Neural crest cell (in vitro differentiated cells): ENCODE data around the gene CYTIP. TPM values are rescaled to one million over a fixed set of nuclear protein-coding genes. Genes with fewer than 3 reads are reported as not detected.

Experiments
- DNase-seq: peaks from one replicate; pipeline ENCODE4 v3.0.0; 2021; ENCODE audit warnings: low read depth, mixed read lengths, low spot score
- H3K27ac Mint-ChIP-seq: one replicate; pipeline ENCODE4 v1.8.0; 2021; ENCODE audit warnings: mild to moderate bottlenecking, mixed read lengths; ENCODE audit not compliant: unreplicated experiment
- H3K27me3 Mint-ChIP-seq: 2 replicates; pipeline ENCODE4 v1.8.0; 2021; ENCODE audit warnings: low read depth, mild to moderate bottlenecking, mixed read lengths
- H3K36me3 Mint-ChIP-seq: 2 replicates; pipeline ENCODE4 v1.8.0; 2021; ENCODE audit warnings: low read depth, mild to moderate bottlenecking, mixed read lengths
- H3K4me1 Mint-ChIP-seq: 2 replicates; pipeline ENCODE4 v1.8.0; 2021; ENCODE audit warnings: mixed read lengths
- H3K4me3 Mint-ChIP-seq: one replicate; pipeline ENCODE4 v1.8.0; 2021; ENCODE audit warnings: mild to moderate bottlenecking, mixed read lengths
- H3K9me3 Mint-ChIP-seq: 2 replicates; pipeline ENCODE4 v1.8.0; 2021; ENCODE audit warnings: mixed read lengths
- CTCF ChIP-seq: fragments of 200-600 bp; sonication (generic); conservative IDR thresholded peaks from 2 replicates; pipeline ENCODE4 v1.5.0; 2021; ENCODE audit warnings: antibody characterized with exemption, mild to moderate bottlenecking
- total RNA-seq: library from RNA; stranded (reverse); gene quantifications from 2 replicates; pipeline ENCODE4 v1.2.1, GENCODE V29; 2021

The CYTIP gene
- total RNA-seq, 1 donor from 2014 or later, result 0.35 TPM

GRCh38 chr2:157367704-157368103 lies 76.2 kb downstream of the CYTIP start:
- no peak for DNase-seq
- no peak overlapping the region for H3K4me3 Mint-ChIP-seq
- no peaks in the 10 kb centered on the region for H3K36me3 Mint-ChIP-seq
- H3K27ac Mint-ChIP-seq, result no peak overlapping the region
- H3K9me3 Mint-ChIP-seq, result peaks cover 3% of the 10 kb centered on the region
- H3K4me1 Mint-ChIP-seq, result peaks cover 10% of the 10 kb centered on the region
- no peaks in the 10 kb centered on the region for H3K27me3 Mint-ChIP-seq
- TF ChIP-seq CTCF, result no peak

Other genes starting within 250 kb of the CYTIP start
- gene GALNT5, start 186.4 kb downstream of the CYTIP start, total RNA-seq, result 0.12 and 0.20 TPM in 2 replicates
- gene ERMN, start 118.3 kb downstream of the CYTIP start, total RNA-seq, result 0.09 and 0.44 TPM in 2 replicates
- 0.09 and 0.26 TPM in 2 replicates for gene ACVR1C, start 184.8 kb upstream of the CYTIP start, total RNA-seq